ELF-1 (cell line): ENCODE results near the gene TSNAX.
"Not testable (repeated sequence)": the region's sequence is repeated elsewhere in the genome, so short reads cannot be mapped to it uniquely, and the experiment has no call there.

Experiments used
- DNase-seq: peaks from one replicate; pipeline ENCODE4 v3.0.0-alpha.2; 2016; ENCODE audit warnings: low read depth, low spot score

TSNAX gene

DNA sequence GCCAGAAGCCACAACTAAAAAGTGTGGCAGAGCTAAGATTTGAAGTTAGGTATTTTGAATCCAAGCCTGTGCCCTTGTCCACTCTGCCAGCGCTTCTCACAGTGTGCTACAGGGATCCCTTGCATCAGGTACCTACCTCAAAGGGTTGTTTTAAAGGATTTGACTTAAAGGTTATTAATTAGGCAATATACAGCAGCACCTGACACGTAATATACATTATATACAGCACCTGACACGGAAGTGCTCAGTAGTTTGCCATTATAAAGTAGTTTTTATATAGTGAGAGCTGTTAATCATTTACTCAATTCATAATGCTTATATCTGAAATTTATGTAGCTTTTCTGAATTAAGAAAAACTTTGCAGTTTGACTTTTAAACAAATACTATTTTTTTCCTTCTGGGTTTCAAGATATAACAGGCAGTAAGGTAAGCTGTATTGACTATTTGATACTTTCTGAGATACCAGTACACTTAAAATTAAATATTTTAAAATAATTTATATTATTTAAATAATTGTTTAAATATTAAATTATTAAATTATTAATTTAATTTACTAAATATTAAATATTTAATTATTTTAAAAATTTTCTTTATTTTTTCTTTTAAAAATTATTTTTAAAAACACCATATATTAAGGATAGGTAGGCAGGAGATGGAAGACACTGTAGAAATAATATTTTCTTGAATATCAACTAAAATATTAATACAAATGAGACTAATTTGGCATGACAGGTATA is 33.3 kb downstream of the TSNAX start:
- no peak for DNase-seq

GRCh38 chr1:231563247-231563646 is 34.8 kb downstream of the TSNAX start:
- no peak for DNase-seq

DNA sequence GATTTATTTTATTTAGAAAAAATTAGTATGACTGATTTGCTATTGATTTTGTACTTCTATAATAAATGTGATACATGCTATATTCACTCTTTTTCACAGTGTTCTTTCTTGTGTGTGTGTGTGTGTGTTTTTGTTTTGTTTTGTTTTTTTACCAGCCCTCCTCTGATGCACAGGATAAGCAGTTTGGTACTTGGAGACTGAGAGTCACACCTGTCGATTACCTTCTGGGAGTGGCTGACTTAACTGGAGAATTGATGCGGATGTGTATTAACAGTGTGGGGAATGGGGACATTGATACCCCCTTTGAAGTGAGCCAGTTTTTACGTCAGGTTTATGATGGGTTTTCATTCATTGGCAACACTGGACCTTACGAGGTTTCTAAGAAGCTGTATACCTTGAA is 35.9 kb downstream of the TSNAX start:
- DNase-seq: no peak

DNA sequence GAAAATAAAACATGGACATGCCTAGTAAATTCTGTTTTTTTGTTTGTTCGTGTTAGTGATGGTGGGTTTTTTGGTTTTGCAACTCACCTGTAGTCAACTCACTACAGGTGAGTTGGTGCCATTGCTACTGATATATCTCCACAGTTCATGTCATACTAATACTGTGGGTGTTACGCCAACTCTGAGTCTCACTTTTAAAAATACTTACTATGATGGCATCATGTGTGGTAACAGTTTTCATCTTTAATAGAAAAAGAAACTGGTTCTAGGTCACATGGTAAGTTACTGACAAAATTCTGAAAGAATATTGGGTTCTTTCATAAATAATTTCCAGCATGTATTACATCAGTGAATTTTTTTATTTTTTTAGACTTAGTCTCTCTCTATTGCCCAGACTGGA is 38.0 kb downstream of the TSNAX start:
- no peak for DNase-seq

DNA sequence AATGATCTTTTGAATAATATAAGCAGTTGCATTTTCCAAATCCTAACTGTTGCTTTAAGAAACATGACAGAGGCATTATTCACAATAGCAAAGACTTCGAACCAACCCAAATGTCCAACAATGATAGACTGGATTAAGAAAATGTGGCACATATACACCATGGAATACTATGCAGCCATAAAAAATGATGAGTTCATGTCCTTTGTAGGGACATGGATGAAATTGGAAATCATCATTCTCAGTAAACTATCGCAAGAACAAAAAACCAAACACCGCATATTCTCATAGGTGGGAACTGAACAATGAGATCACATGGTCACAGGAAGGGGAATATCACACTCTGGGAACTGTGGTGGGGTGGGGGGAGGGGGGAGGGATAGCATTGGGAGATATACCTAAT is 41.8 kb downstream of the TSNAX start:
- not testable (repeated sequence) for DNase-seq

DNA sequence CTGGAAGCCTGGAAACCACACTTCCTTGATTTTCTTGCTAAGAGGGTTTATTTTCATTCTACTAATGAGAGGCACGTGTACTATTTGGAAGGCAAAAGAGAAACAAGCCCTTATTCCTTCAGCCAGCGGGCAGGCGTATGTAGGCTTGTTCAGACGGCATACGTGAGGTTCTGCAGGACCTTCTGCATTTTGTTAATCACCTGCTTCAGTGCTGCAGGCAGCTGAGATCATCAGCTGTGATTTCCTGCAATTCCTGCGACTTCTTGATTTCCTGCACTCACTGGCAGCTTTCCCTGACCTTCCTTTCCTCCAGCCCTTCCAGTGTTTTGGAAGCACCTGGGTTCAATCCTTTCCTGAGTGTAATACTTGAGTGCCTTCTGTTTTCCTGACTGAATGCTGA is 43.4 kb downstream of the TSNAX start:
- DNase-seq: no peak

DNA sequence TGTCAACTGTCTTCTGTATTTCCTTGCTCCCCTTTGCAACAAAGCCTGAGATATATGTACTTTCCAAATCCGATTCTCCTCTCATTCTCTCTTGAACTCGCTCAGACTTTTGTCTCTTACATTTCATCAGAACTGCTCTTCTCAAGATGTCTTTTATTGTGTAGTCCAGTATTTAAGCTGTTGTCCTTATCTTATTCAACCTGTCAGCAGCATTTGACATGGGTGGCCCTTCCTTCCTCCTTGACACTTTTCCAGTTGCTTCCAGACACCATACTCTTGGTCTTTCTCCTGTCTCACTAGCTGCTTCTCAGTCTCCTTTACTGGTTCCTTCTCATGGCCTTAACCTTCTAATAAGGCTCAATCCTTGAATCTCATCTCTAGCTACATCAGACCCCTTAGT is 47.0 kb downstream of the TSNAX start:
- DNase-seq: no peak

DNA sequence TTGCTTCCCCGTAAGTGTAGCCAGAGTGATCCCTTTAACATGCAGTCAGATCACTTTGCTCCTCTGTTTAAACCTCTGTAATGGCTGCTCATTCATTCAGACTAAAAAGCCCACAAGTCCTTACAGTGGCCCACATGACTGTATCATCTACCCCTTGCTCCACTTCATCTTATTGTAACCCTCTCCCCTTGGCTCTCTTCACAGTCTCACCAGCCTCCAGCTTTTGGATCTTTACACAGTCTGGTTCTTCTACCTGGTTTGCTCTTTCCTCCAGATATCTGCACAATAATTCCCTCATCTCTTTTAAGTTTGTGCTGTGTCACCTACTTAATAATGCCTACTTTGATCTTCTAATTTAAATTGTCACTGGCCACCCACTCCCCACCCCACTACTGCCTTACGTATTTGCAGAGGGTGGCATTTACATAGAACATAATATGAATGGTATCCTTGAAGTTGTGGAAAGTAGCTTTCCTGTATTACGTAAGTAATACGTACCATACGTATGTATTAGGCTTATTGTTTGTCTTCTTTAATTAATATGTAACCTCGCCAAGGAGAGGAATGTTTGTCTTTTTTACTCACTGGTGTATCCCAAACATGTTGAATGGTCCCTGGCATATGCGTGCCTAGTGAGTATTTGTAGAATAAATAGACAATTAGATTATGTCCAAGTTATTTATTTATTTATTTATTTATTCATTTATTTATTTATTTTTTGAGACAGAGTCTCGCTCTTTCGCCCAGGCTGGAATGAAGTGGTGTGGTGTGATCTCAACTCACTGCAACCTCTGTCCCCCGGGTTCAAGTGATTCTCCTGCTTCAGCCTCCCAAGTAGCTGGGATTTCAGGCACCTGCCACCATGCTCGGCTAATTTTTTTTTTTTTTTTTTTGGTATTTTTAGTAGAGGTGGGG is 48.6 kb downstream of the TSNAX start:
- DNase-seq: no peak

- no peak for DNase-seq
These were observed 52.4 kb downstream of the TSNAX start for GRCh38 chr1:231580874-231581273.

- no peak for DNase-seq
These were observed 53.4 kb downstream of the TSNAX start for GRCh38 chr1:231581859-231582258.

- DNase-seq: no peak
These were observed 54.9 kb downstream of the TSNAX start for GRCh38 chr1:231583376-231583775.

- DNase-seq: no peak
These were observed 55.6 kb downstream of the TSNAX start for GRCh38 chr1:231584117-231584516.

DNA sequence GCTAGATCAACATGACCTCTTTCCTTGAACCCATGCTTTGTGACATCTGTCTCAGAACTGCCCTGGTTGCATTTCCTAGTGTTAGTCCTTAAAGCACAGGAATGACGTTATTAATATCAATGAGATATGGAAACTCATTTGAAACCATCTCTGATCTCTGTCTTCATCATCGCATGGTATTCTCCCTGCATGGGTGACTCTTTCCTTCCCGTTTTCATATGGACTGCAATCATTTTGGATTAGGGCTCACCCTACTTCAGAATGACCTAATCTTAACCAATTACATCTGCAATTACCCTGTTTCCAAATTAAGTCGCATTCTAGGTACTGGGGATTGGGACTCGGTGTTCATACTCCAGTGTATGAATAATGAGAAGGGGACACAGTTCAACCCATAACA is 56.5 kb downstream of the TSNAX start:
- no peak for DNase-seq

- peak; percentile 71 for DNase-seq
These were observed 62.2 kb downstream of the TSNAX start for GRCh38 chr1:231590453-231591198.

DNA sequence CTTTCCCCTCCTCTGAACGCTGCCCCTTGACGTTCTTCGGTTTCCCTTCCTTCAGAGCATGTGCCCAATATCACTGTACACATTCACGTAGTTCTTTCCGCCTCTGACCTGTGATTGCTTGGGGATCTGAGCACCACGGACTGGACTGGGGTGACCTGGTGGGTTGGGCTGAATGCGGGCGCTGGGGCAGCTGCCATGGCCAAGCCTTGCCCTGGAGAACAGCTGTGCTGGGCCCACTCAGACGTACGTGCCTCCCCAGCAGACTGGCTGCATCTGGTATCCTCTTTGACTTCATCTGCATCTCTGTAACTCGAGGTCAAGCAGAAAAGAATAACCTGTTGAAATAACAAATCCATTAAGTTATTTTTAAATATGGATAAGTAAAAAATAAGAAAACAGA is 63.0 kb downstream of the TSNAX start:
- no peak for DNase-seq

DNA sequence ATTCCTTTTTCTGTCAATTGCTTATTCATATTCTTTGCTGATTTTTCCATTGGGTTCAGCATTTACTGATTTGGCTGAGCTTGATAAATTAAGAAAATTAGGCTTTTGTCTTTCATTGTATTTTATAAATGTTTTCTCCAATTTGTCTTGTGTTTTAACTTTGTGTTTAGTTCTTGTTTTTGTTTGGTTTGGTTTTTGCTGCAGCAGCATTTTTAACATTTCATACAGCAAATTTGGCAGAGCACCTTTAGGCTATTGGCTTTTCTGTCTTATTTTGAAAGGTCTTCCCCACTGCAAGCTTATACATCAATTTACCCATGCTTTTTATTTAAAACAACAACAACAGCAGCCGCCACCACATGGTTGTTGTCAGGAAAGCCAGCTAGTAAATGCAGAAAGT is 64.3 kb downstream of the TSNAX start:
- no peak for DNase-seq

- not testable (repeated sequence) for DNase-seq
These were observed 64.8 kb downstream of the TSNAX start for GRCh38 chr1:231593264-231593663.

DNA sequence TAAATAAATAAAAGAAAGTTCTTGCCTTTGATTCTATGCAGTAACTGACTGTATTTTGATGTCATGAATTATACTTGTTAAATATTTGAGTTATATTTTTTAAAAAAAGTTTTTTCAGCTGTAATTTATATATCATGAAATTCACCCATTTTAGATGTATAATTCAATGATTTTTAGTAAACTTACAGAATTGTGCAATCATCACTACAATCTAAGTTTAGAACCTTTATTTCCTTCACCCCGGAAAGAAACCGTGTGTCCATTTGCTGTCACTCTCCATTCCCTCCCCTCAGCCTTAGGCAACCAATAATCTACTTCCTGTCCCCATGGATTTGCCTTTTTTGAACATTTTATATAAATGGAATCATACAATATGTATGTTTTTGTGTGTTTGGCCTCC is 65.7 kb downstream of the TSNAX start:
- no peak for DNase-seq

DNA sequence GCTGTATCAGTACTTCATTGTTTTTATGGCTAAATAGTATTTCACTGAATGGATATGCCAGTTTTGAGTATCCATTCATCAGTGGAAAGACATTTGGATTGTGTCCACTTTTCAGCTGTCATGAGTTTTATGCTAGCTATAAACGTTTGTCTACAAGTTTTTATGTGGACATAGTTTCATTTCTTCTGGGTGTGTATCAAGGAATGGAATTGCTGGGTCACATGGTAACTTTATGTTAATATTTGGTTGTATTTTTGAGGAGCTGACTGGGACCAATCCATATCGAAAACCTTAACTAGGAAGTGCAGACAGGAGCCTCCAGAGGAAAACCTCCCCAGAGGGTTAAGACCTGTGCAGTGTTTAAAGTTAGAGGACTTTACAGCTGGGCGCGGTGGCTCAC is 66.3 kb downstream of the TSNAX start:
- DNase-seq: no peak

DNA sequence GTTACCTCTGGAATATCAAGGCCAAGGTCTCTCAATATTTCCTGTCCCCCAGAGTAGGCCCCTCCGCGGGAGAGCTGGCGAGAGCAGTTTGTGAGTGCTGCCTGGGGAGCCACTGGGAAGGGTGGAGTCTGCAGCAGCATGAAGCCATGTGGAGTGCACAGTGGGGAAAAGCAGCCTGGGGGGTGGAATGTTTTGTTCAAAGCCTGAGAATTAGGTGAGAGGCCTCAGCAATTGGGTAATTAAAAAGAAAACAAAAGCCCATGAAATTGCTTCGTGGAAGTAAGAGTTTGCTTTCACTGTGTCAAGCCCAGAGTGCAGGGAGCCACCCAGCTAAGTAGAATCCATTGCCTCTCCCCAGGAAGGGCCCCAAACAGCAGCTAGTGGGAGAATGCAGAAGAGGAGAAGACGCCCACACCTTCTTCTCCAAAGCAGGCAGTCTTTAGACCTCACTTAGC is 67.9 kb downstream of the TSNAX start:
- peak; percentile 53 for DNase-seq

GRCh38 chr1:231597971-231598370 is 69.5 kb downstream of the TSNAX start:
- DNase-seq: no peak

DNA sequence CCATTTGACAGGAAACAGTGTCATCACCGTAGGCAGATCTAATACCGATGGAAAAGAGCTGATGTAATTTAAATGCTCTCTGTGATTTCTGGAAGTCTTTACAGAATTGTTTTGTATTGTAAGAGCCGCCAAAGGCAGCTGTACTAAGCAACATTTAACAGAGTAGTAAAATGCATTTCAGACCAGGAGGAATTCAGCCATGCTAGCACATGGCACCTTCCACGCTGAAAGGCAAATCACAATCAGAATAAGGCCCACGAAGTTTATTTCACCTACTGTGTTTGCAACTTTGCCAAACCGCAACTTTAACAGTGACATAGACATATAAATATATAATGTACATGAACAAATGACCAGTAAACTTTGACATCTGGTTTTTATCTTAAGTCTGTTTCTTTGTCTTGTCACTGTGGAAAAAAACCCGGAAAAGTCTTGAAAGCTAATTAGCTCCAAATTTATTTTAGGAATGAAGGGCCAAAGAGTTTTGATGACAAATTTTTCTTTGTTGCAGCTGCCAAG is 72.0 kb downstream of the TSNAX start:
- DNase-seq: no peak
